ENCODE results near the gene MAN2B2. TPM values are rescaled to one million over a fixed set of nuclear protein-coding genes. Genes with fewer than 3 reads are reported as not detected.

Gene MAN2B2
- polyA plus RNA-seq, 1 donor (not counting 4 experiments of a cell fraction or from before 2014, with no cell fraction given) = 7.4 TPM

GRCh38 chr4:6659897-6660296, 84.9 kb downstream of the MAN2B2 start:
- H3K27ac ChIP-seq (ENCODE audit: control insufficient read depth, insufficient read depth, low read length) = no peak overlapping the region
- no peak overlapping the region for H3K9ac ChIP-seq (ENCODE audit: control insufficient read depth, extremely low read depth, insufficient read depth, low read length)
- no peak for FAIRE-seq
- no peaks in the 10 kb centered on the region for H3K9me3 ChIP-seq (ENCODE audit: control insufficient read depth, low read depth, low read length)
- H4K20me1 ChIP-seq (ENCODE audit: control insufficient read depth, extremely low read depth, insufficient read depth, low read length) = no peaks in the 10 kb centered on the region
- no peak for TF ChIP-seq EZH2 (IDR thresholded peaks at IDR 0.05; ENCODE audit: low read length)
- no peak for TF ChIP-seq CTCF (optimal IDR thresholded peaks at IDR 0.05 in 1 of 3, IDR thresholded peaks at IDR 0.05 in 1 of 3, conservative IDR thresholded peaks at IDR 0.05 in 1 of 3; ENCODE audit: extremely low read depth in 1 of 3, insufficient read depth in 2 of 3, low read length in 3 of 3)
- no peak overlapping the region for H2AFZ ChIP-seq (ENCODE audit: control insufficient read depth, low read length)
- H3K4me1 ChIP-seq (ENCODE audit: control insufficient read depth, extremely low read depth, insufficient read depth, low read length) = peaks cover 8% of the 10 kb centered on the region
- no peaks in the 10 kb centered on the region for H3K9me1 ChIP-seq (ENCODE audit: control insufficient read depth, extremely low read depth, insufficient read depth, low read length)
- H3K4me3 ChIP-seq (ENCODE audit: control insufficient read depth in 2 of 3, extremely low read depth in 1 of 3, insufficient read depth in 2 of 3, low read depth in 1 of 3, low read length in 3 of 3) = no peak overlapping the region
- H3K4me2 ChIP-seq (ENCODE audit: control insufficient read depth, extremely low read depth, insufficient read depth, low read depth, low read length) = no peak overlapping the region
- peaks cover 20% of the 10 kb centered on the region for H3K27me3 ChIP-seq (ENCODE audit: control insufficient read depth, extremely low read depth, insufficient read depth, low read length)
- dilution Hi-C loops (cut with MboI; ENCODE audit: extremely low pct_ligation_motif_present, low sequenced_read_pairs) = no loop called here
- DNase-seq (ENCODE audit: low read depth, low spot score) = no peak
- no peaks in the 10 kb centered on the region for H3K36me3 ChIP-seq (ENCODE audit: control insufficient read depth in 2 of 2, extremely low read depth in 1 of 2, insufficient read depth in 2 of 2, low read length in 2 of 2)
- H3K79me2 ChIP-seq (ENCODE audit: control insufficient read depth, insufficient read depth, low read length) = no peaks in the 10 kb centered on the region

GRCh38 chr4:6660430-6660829, 85.4 kb downstream of the MAN2B2 start:
- TF ChIP-seq EZH2 (IDR thresholded peaks at IDR 0.05; ENCODE audit: low read length) = no peak
- TF ChIP-seq CTCF (optimal IDR thresholded peaks at IDR 0.05 in 1 of 3, IDR thresholded peaks at IDR 0.05 in 1 of 3, conservative IDR thresholded peaks at IDR 0.05 in 1 of 3; ENCODE audit: extremely low read depth in 1 of 3, insufficient read depth in 2 of 3, low read length in 3 of 3) = no peak
- no peak overlapping the region for H3K4me3 ChIP-seq (ENCODE audit: control insufficient read depth in 2 of 3, extremely low read depth in 1 of 3, insufficient read depth in 2 of 3, low read depth in 1 of 3, low read length in 3 of 3)
- H2AFZ ChIP-seq (ENCODE audit: control insufficient read depth, low read length) = no peak overlapping the region
- no peak overlapping the region for H3K4me2 ChIP-seq (ENCODE audit: control insufficient read depth, extremely low read depth, insufficient read depth, low read depth, low read length)
- H3K4me1 ChIP-seq (ENCODE audit: control insufficient read depth, extremely low read depth, insufficient read depth, low read length) = peaks cover 8% of the 10 kb centered on the region
- no peaks in the 10 kb centered on the region for H3K79me2 ChIP-seq (ENCODE audit: control insufficient read depth, insufficient read depth, low read length)
- H3K9ac ChIP-seq (ENCODE audit: control insufficient read depth, extremely low read depth, insufficient read depth, low read length) = no peak overlapping the region
- H3K9me3 ChIP-seq (ENCODE audit: control insufficient read depth, low read depth, low read length) = no peaks in the 10 kb centered on the region
- H3K27me3 ChIP-seq (ENCODE audit: control insufficient read depth, extremely low read depth, insufficient read depth, low read length) = peaks cover 20% of the 10 kb centered on the region
- H3K36me3 ChIP-seq (ENCODE audit: control insufficient read depth in 2 of 2, extremely low read depth in 1 of 2, insufficient read depth in 2 of 2, low read length in 2 of 2) = no peaks in the 10 kb centered on the region
- DNase-seq (ENCODE audit: low read depth, low spot score) (no peak), FAIRE-seq (no peak)
- H4K20me1 ChIP-seq (ENCODE audit: control insufficient read depth, extremely low read depth, insufficient read depth, low read length) = no peaks in the 10 kb centered on the region
- dilution Hi-C loops (cut with MboI; ENCODE audit: extremely low pct_ligation_motif_present, low sequenced_read_pairs) = no loop called here
- no peak overlapping the region for H3K27ac ChIP-seq (ENCODE audit: control insufficient read depth, insufficient read depth, low read length)
- no peaks in the 10 kb centered on the region for H3K9me1 ChIP-seq (ENCODE audit: control insufficient read depth, extremely low read depth, insufficient read depth, low read length)
